Fibroblast of skin of left quadriceps (primary cell): Measurements from ENCODE around the gene PLAAT4.
A peak's percentile ranks its signal among the peaks of the same experiment; 100 is the strongest.
"Not testable (repeated sequence)": the region's sequence is repeated elsewhere in the genome, so short reads cannot be mapped to it uniquely, and the experiment has no call there.

Experiments used
- DNase-seq, 2 experiments: peaks; one replicate each; pipeline ENCODE4 v3.0.0-alpha.2; 2013; ENCODE audit warnings: low read depth in 2 of 2

The PLAAT4 gene

DNA sequence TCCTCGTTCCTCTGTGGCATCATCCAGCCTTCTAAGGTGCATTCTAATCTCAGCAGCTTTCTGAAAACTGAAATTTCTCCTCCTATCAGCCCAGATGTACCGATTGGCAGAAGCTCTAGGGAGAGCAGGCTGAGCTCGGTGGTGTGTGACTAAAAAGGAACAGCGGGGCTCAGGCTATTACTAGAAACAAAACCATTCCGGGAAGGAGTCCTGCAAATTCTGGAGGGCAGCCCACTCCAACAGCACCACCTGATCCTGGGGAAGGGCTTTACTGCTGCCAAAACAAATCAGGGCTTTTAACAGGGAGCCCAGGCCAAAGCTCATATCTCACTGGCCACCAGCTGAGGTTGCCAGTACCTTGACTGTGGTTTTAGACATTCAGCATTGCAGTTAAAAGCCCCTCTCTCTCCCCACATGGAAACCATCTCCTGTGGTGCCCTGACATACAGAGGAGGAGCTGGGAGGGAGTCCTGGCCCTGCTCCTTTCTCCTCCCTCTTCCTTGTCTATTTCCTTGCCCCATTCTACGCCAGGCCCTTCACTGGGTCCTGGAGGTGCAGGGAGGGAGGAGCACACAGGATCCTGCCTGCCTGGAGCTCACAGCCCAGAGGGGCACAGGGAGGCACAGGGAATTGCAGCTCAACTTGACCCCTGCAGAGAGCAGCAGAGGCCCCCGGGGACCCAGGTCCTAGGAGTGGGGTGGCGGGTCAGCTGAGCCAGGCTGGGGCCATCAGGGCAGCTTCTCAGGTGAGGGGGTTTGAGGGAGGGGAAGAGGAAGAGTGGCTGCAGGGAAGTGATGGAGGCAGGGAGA lies 889 bp downstream of the PLAAT4 start:
- peak in 1 of 2 experiments; percentile 8 for DNase-seq

GRCh38 chr11:63542506-63542905 lies 5.9 kb downstream of the PLAAT4 start:
- DNase-seq: not testable (repeated sequence)

DNA sequence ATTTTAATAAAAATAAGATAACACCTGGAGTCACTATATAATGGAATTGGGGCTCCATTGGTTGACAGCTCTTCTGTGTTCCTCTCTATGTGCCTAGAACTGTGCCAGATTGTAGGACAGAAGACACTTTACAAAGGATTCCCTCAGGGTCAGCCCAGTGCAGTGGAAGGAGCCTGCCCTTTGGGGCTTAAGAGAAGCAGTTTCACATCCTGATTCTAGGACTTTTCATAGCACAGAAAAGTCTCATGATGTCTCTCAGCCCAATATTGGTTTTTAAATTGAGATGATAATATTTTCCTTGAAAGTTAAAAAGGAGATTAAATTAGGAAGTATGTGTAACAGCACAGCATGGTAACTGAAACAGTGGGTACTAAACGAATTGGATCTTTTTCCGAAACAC lies 7.1 kb downstream of the PLAAT4 start:
- DNase-seq: no peak

- no peak for DNase-seq
Observed at GRCh38 chr11:63547061-63547460, 10.5 kb downstream of the PLAAT4 start.

DNA sequence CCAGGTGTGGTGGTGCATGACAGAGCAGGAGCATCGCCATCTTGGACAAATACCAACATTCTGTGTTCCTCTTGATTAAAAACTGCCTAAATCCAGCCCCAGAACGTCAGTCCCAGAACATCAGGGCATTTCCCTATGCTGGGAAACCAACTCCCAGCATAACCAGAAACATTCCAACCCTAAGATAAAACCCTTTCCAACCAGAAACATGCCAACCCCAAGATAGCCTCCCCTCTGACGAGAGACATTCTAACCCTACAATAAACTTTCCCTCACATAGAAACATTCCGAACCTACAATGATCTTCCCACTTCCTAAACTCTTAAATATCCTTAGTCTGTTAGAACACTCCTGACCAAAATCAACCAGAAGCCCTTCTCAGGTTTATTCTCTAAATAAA lies 11.6 kb downstream of the PLAAT4 start:
- no peak for DNase-seq

DNA sequence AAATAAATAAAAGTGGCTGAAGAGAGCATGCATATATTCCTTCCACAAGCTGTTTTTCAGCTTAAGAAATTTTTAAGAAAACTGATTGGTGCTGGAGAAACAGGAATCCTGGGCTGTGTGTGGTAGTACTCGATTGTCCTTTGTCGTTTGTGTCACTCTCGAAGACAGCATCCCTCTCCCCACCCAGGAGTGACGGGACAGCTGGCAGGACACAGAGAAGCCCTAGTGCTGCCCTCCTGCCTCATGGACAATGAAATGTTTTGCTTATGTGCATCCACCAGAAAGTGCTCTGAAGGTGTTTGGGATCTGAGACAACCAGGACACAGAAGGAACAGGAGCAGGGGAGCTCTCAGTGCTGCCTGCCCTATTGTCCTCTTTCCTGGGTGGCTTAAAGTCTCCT lies 12.8 kb downstream of the PLAAT4 start:
- DNase-seq: no peak

DNA sequence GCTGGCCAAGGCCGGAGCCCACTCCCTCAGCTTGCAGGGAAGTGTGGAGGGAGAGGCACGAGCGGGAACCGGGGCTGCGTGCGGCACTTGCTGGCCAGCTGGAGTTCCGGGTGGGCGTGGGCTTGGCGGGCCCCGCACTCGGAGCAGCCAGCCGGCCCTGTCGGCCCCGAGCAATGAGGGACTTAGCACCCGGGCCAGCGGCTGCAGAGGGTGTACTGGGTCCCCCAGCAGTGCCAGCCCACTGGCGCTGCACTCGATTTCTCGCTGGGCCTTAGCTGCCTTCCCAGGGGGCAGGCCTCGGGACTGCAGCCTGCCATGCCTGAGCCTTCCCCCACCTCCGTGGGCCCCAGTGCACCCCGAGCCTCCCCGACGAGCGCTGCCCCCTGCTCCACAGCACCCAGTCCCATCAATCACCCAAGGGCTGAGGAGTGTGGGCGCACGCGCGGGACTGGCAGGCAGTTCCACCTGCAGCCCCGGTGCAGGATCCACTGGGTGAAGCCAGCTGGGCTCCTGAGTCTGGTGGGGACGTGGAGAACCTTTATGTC lies 13.6 kb downstream of the PLAAT4 start:
- not testable (repeated sequence) for DNase-seq

GRCh38 chr11:63551091-63551888 lies 14.7 kb downstream of the PLAAT4 start:
- no peak for DNase-seq

- no peak for DNase-seq
Observed at GRCh38 chr11:63551889-63552266, 15.3 kb downstream of the PLAAT4 start.

- DNase-seq: no peak
Observed at GRCh38 chr11:63552921-63553320, 16.3 kb downstream of the PLAAT4 start.

- no peak for DNase-seq
Observed at GRCh38 chr11:63553759-63554158, 17.2 kb downstream of the PLAAT4 start.

- no peak for DNase-seq
Observed at GRCh38 chr11:63554877-63555223, 18.2 kb downstream of the PLAAT4 start.

DNA sequence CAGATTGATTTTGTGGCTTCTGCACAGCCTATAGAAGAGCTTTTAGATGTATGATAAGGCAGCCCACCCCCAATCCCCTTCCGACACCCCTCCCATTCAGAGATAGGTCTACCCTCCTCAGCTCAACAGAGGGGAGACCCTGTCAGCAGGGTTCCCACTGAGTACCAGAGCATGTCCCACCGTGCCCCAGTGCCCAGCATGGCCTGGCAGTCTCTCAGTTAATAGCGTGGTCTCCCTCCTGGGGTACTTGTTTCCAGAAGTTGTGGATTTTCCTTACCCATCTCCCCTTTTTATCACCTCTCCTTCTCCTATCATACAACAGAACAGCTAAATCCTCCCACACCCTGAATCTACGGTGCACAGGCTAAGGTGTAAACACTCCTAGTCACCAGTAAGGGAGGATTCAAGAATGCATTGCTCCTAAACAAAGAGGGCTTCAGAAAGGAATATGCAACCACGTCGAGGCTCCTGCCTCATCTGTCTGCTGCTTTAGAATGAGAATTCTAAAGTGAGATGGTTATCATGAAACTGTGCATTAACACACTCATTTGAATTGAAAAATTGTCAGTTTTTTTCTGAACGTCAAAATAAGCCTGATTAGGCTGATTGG lies 19.9 kb downstream of the PLAAT4 start:
- DNase-seq: no peak

DNA sequence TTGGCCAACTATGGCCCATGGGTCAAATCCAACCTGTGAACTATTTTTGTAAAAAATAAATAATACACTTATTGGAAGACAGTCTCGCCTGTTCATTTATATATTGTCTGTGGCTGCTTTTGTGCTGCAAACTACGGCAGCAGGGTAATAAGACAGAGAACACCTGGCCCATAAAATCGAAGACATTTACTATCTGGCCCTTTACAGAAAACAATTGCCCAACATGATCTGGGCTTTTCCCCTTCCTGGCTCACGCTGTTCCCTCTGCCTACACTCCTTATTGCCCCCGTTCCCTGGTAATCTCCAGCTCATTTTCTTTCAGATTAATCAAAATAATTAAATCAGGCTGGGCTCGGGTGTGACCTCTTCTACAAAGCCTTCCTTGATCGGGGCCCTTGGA lies 21.0 kb downstream of the PLAAT4 start:
- no peak for DNase-seq

- DNase-seq: no peak
Observed at GRCh38 chr11:63558459-63559157, 22.0 kb downstream of the PLAAT4 start.

DNA sequence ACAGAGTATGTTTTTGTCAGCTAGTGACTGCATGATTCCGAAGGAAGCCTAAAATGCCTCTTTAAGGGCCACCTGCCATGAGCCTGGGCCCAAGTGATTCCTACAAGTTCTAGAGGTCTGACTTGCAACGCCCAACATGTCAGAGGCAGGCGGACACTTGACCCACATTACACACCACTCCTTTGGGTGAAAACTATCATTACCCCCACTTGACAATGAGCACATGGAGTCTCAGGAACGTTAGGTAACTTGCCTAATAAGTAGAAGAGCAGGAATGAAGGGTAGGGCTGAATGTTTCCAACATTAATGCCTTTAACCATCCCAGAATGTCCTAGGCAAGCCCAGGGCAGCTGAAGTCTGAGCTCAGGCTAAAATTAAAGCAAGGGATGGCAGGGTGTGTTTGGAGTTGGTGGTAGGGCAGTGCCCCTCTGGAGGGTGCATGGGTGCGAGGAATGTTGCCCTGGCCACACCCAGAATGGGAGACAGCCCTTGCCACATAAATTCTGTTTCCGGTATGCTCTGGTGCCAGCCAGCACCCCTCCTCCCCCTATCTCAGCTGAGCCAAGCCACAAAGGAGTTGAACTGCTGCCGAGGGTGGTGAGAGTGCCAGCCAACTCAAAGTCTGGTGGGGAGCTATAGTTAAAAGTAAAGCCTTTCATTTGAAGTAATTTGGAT lies 24.0 kb downstream of the PLAAT4 start:
- DNase-seq: no peak

- DNase-seq: no peak
Observed at GRCh38 chr11:63563201-63564055, 26.8 kb downstream of the PLAAT4 start, which contains the start of gene PLAAT2. Gene PLAAT2 (minus strand): TSS chr11:63563379. CDS start chr11:63563324, 55 bp downstream.

GRCh38 chr11:63564056-63564774 lies 27.6 kb downstream of the PLAAT4 start:
- no peak for DNase-seq

DNA sequence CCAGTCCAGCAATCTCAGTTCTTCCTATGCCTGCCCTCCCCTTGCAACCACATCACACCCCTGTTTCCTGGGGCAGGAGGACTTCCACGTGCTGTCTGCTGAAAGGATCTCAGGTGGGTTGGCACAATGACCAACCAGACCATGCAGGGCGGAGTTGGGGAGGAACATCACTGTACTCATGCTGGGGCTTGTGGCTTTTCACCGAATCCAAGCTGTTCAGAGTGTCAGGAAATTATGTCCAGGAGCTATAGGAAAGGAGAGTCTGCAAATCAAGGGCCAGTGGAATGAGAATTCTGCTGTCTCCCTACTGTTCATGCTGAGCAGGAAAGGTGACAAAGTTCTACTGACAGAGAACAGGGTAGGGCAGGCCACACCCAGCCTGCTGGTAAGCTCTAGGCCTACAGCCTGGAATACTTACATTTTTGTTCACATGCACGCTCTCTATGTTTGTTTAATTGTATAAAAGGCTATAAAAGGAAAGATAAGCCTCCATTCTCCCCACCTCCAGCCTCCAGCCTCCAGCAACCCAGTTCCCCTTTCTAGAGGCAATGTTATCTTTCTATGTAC lies 28.3 kb downstream of the PLAAT4 start:
- DNase-seq: no peak
